HepG2 (cell line): ENCODE data around the gene FBRSL1. TPM values are rescaled to one million over a fixed set of nuclear protein-coding genes. Genes with fewer than 3 reads are reported as not detected.

Source experiments
- ATAC-seq: fragments of 200-7000 bp; cut with Tn5 transposase; 3 replicates; pipeline ENCODE4 v1.9.1; 2020; ENCODE audit warnings: mild to moderate bottlenecking, moderate library complexity
- BruUV-seq: library from RNA; stranded (reverse); fragments of 400-500 nt; replicated peaks from 2 replicates; lab custom pipeline; 2021; lab: Mats Ljungman, UMichigan
- CTCF ChIA-PET: fragments of 300-600 bp; formaldehyde crosslinking; extraction: SDS; loops from one replicate; lab custom pipeline; 2021; ENCODE audit warnings: low total read pairs, inconsistent platforms, low intra/inter-chr PET ratio; lab: Yijun Ruan, JAX
- POLR2A ChIA-PET: fragments of 350-600 bp; sonication (Branson Sonifier 250); formaldehyde crosslinking; loops from one replicate; lab custom pipeline; 2020; ENCODE audit warnings: antibody characterized with exemption, inconsistent platforms; lab: Yijun Ruan, JAX
- DNase-seq: peaks from one replicate; pipeline ENCODE4 v3.0.0-alpha.2; 2015; ENCODE audit warnings: low spot score
- FAIRE-seq: peaks from 3 replicates; lab custom pipeline; 2011; peaks lifted over from hg19 to GRCh38; lab: Jason Lieb, UNC
- H2AFZ ChIP-seq: one replicate; pipeline ENCODE4 v1.6.1; 2011; ENCODE audit warnings: low read length, inconsistent platforms
- H3K27ac ChIP-seq: fragments of 300-600 bp; 3 replicates; pipeline ENCODE4 v1.8.0; 2011; ENCODE audit warnings: mixed run types, mild to moderate bottlenecking, mixed read lengths, low read length, inconsistent platforms; ENCODE audit not compliant: insufficient read depth; ENCODE audit errors: extremely low read length
- H3K27me3 ChIP-seq, 2 experiments: fragments of 200-600 bp in 1 of 2; 2 replicates in 1 of 2; 3 replicates in 1 of 2; pipeline versions ENCODE4 v1.6.0 to v1.8.0; 2011; ENCODE audit warnings: low read length in 2 of 2, mild to moderate bottlenecking in 2 of 2, moderate library complexity in 2 of 2, inconsistent platforms in 1 of 2; ENCODE audit not compliant: insufficient read depth in 2 of 2, control insufficient read depth in 1 of 2
- H3K36me3 ChIP-seq, 2 experiments: fragments of 200-600 bp in 1 of 2; replicated peaks in 1 of 2; 2 replicates in 1 of 2; 3 replicates in 1 of 2; pipeline versions ENCODE4 v1.5.1 to v1.8.0; 2011; ENCODE audit warnings: low read length in 2 of 2, inconsistent platforms in 1 of 2; ENCODE audit not compliant: insufficient read depth in 2 of 2, control insufficient read depth in 1 of 2
- H3K4me1 ChIP-seq: 2 replicates; pipeline ENCODE4 v1.5.1; 2012; ENCODE audit warnings: low read length, inconsistent platforms; ENCODE audit not compliant: insufficient read depth
- H3K4me2 ChIP-seq: 2 replicates; pipeline ENCODE4 v1.6.0; 2011; ENCODE audit warnings: low read depth, low read length, inconsistent platforms
- H3K4me3 ChIP-seq, 3 experiments: fragments of 200-600 bp in 1 of 3; sonication (generic), shearing (Covaris generic) in 1 of 3; replicated peaks in 1 of 3; 2 replicates each; pipeline ENCODE4 v1.5.1; 2011 to 2016; ENCODE audit warnings: low read length in 3 of 3, inconsistent platforms in 2 of 3, low read depth in 2 of 3, mild to moderate bottlenecking in 2 of 3, control low read depth in 1 of 3, mixed read lengths in 1 of 3; ENCODE audit not compliant: insufficient read depth in 1 of 3
- H3K79me2 ChIP-seq: one replicate; pipeline ENCODE4 v1.6.1; 2011; ENCODE audit warnings: low read length, inconsistent platforms; ENCODE audit not compliant: insufficient read depth
- H3K9ac ChIP-seq: 2 replicates; pipeline ENCODE4 v1.6.0; 2011; ENCODE audit warnings: mild to moderate bottlenecking, low read depth, low read length, inconsistent platforms; ENCODE audit not compliant: insufficient read depth
- H3K9me3 ChIP-seq: 2 replicates; pipeline ENCODE4 v1.5.1; 2012; ENCODE audit warnings: mild to moderate bottlenecking, low read length
- H4K20me1 ChIP-seq: 2 replicates; pipeline ENCODE4 v1.6.0; 2011; ENCODE audit warnings: inconsistent platforms, mild to moderate bottlenecking, low read length, moderate library complexity; ENCODE audit not compliant: insufficient read depth
- EP300 ChIP-seq, 3 experiments: sonication (generic) in 1 of 3; formaldehyde crosslinking in 1 of 3; IDR thresholded peaks; 2 replicates each; pipeline versions ENCODE4 v1.5.1 to v1.6.1; 2011 to 2020; ENCODE audit warnings: low read depth in 2 of 3, low read length in 2 of 3, borderline replicate concordance in 1 of 3, improper control_type of control experiment in 1 of 3, mild to moderate bottlenecking in 1 of 3, missing genetic modification reagents in 1 of 3, moderate library complexity in 1 of 3
- MAZ ChIP-seq, 2 experiments: sonication (generic) in 1 of 2; formaldehyde crosslinking in 1 of 2; IDR thresholded peaks; 2 replicates each; pipeline versions ENCODE4 v1.5.0 to v1.6.1; 2012 to 2020; ENCODE audit warnings: low read depth in 2 of 2, mild to moderate bottlenecking in 2 of 2, borderline replicate concordance in 1 of 2, improper control_type of control experiment in 1 of 2, low read length in 1 of 2, missing genetic modification reagents in 1 of 2, moderate library complexity in 1 of 2
- SPEN ChIP-seq: sonication (generic); formaldehyde crosslinking; IDR thresholded peaks from 2 replicates; pipeline ENCODE4 v1.5.1; 2020; ENCODE audit warnings: low read depth, mild to moderate bottlenecking, missing genetic modification reagents
- ZFP36 ChIP-seq: fragments of 150-350 bp; IDR thresholded peaks from 2 replicates; pipeline ENCODE4 v1.6.1; 2018; ENCODE audit warnings: borderline replicate concordance, low read length, low read depth; ENCODE audit not compliant: partially characterized antibody
- ZKSCAN1 ChIP-seq: fragments of 150-350 bp; IDR thresholded peaks from 2 replicates; pipeline ENCODE4 v1.6.1; 2014; ENCODE audit warnings: low read length
- ZNF569 ChIP-seq: sonication (generic); formaldehyde crosslinking; IDR thresholded peaks from 2 replicates; pipeline ENCODE4 v1.5.0; 2020; ENCODE audit warnings: mild to moderate bottlenecking, missing genetic modification reagents, moderate library complexity, borderline replicate concordance
- WGBS: methylation state at CpG from one replicate; pipeline ENCODE4 v1.1.6; 2017; ENCODE audit warnings: low lambda C conversion rate; 5-methylcytosine and 5-hydroxymethylcytosine counted together
- in situ Hi-C: cut with HindIII; loops from 2 replicates; pipeline ENCODE4 v1.10.0; 2017; ENCODE audit warnings: low pct_unique_long_range_greater_than_20kb; ENCODE audit not compliant: extremely low pct_ligation_motif_present
- intact Hi-C: fragments of 100-400 bp; cut with micrococcal nuclease; formaldehyde crosslinking; loops from one replicate; pipeline ENCODE4 v1.10.0; 2022; ENCODE audit not compliant: unreplicated experiment
- polyA plus RNA-seq, 8 experiments: library from polyadenylated mRNA; depleted of rRNA in 3 of 8; stranded (reverse) in 7 of 8; unstranded in 1 of 8; fragments of >200 nt; fragmentation: Illumina TruSeq in 4 of 8; extraction: Trizol in 4 of 8; gene quantifications; 2 replicates each; pipeline versions ENCODE4 v1.2.1 to v1.2.3, GENCODE V29; 2011 to 2016; ENCODE audit warnings: low read depth in 4 of 8, missing spikeins in 1 of 8, mixed read lengths in 1 of 8; ENCODE audit not compliant: insufficient read depth in 1 of 8
- total RNA-seq, 5 experiments: library from RNA; depleted of rRNA; stranded (reverse); fragments of >200 nt; fragmentation: Illumina TruSeq; extraction: Trizol; gene quantifications; 2 replicates each; pipeline ENCODE4 v1.2.3, GENCODE V29; 2016; ENCODE audit warnings: low read depth in 1 of 5
- TF ChIP-seq, protein P1 (sequence below): sonication (generic); formaldehyde crosslinking; IDR thresholded peaks from 2 replicates; pipeline ENCODE4 v1.4.0; 2020; ENCODE audit warnings: mild to moderate bottlenecking, missing genetic modification reagents
- TF ChIP-seq, protein P2 (sequence below): IDR thresholded peaks from 2 replicates; pipeline ENCODE4 v1.6.1; 2016; ENCODE audit warnings: missing biosample characterization, missing genetic modification reagents, low read depth
- TF ChIP-seq, protein P3 (sequence below): sonication (generic); formaldehyde crosslinking; IDR thresholded peaks from 2 replicates; pipeline ENCODE4 v1.8.1; 2023; ENCODE audit warnings: missing genetic modification reagents, mild to moderate bottlenecking, borderline replicate concordance
- TF ChIP-seq, protein P4 (sequence below): fragments of 450-650 bp; IDR thresholded peaks from 2 replicates; pipeline ENCODE4 v1.6.1; 2017

The FBRSL1 gene
- total and polyA plus RNA-seq, 2 of the 13 experiments (the other 11 are each of a cell fraction or from before 2014, with no cell fraction given) = 3.6 to 7.9 TPM

DNA sequence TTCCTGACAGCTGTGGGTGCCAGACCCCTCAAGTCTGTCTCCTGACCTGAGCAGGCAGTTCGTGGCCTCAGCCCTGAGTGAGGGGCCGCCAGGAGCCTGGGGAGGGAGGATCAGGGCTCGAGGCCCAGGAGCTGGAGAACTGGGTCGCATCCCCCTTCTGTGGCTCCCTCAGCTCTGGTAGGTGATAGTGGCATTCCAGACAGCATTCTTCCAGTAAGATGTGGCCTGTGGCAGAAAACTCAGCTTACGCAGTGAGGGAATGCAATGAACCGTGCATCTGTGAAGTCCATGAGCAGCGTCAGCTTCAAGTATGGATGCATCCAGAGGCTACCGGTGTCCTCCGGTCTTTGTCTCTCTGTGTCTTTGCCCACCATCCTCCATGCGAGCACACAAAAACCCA, 28.4 kb upstream of the FBRSL1 start (continued):
- TF ChIP-seq, protein P1, sequence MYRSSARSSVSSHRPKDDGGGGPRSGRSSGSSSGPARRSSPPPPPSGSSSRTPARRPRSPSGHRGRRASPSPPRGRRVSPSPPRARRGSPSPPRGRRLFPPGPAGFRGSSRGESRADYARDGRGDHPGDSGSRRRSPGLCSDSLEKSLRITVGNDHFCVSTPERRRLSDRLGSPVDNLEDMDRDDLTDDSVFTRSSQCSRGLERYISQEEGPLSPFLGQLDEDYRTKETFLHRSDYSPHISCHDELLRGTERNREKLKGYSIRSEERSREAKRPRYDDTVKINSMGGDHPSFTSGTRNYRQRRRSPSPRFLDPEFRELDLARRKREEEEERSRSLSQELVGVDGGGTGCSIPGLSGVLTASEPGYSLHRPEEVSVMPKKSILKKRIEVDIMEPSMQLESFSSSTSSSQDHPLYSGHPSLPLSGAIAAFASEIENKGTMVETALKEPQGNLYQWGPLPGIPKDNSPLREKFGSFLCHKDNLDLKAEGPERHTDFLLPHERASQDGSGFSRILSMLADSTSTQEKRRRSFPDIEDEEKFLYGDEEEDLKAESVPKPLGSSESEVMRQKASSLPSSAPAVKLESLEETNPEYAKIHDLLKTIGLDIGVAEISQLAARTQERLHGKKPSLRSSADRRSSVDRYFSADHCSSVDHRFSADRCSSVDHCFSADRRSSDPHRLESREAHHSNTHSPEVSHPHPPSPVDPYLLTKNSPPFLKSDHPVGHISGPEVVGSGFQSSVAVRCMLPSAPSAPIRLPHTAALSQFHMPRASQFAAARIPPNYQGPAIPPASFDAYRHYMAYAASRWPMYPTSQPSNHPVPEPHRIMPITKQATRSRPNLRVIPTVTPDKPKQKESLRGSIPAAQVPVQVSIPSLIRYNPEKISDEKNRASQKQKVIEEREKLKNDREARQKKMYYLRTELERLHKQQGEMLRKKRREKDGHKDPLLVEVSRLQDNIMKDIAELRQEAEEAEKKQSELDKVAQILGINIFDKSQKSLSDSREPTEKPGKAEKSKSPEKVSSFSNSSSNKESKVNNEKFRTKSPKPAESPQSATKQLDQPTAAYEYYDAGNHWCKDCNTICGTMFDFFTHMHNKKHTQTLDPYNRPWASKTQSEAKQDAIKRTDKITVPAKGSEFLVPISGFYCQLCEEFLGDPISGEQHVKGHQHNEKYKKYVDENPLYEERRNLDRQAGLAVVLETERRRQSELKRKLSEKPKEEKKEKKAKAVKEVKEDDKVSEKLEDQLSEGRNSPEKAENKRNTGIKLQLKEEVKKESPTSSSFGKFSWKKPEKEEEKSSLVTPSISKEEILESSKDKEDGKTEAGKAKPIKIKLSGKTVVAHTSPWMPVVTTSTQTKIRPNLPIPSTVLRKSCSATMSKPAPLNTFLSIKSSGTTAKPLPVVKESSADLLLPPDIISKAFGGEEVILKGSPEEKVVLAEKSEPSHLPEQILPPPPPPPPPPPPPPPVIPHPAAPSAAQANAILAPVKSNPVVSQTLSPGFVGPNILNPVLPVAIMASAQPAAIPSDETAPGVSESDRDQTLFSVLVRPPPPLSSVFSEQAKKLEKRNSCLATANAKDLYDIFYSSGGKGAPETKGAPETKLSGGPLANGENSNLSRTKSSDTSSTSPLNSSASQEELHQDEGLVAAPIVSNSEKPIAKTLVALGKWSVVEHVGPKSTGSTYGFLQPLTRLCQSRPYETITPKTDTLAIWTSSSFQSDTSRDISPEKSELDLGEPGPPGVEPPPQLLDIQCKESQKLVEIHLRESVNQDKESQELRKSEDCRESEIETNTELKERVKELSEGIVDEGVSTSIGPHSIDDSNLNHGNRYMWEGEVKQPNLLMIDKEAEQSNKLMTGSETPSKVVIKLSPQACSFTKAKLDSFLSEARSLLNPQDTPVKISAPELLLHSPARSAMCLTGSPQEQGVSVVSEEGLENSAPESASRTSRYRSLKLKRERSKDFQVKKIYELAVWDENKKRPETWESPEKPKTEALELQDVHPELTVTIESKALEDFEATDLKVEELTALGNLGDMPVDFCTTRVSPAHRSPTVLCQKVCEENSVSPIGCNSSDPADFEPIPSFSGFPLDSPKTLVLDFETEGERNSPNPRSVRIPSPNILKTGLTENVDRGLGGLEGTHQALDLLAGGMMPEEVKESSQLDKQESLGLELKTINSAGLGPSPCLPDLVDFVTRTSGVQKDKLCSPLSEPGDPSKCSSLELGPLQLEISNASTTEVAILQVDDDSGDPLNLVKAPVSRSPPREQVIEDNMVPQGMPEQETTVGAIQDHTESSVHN (CRISPR knock-in tag) = no peak
- TF ChIP-seq ZFP36 (no peak), SPEN (no peak), ZNF569 (CRISPR knock-in tag) (no peak)

DNA sequence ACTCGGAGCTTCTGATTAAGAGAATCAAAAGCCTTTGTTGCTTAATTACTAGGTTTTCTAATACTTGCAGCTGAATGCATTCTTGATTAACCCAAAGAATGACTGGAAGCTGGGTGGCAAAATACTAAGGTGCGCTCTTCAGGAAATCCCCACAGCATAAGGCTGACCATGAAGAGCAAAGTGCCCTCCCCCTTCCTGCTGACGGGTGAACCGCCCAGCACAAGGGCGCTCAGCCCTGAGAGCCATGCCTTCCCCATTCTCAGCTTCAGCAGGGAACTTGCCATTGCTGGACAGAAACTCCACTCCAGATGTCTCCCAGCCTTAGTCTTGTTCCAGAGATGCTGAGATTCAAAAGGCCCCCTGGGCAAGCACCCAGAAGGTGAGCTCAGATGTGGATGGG, 27.2 kb upstream of the FBRSL1 start:
- peaks cover 24% of the 10 kb centered on the region for H3K4me1 ChIP-seq
- WGBS = 73% methylated on average over 4 of the region's 5 CpGs
- H3K27me3 ChIP-seq = peaks cover 12 to 62% of the 10 kb centered on the region in 2 experiments
- TF ChIP-seq MAZ (IDR thresholded peaks at IDR 0.05; ENCODE audit: borderline replicate concordance, low read depth, low read length) (no peak), MAZ (CRISPR knock-in tag; IDR thresholded peaks at IDR 0.05; ENCODE audit: low read depth) (no peak), EP300 (IDR thresholded peaks at IDR 0.05; ENCODE audit: low read depth in 2 of 2, low read length in 2 of 2) (no peak), EP300 (CRISPR knock-in tag; IDR thresholded peaks at IDR 0.05; ENCODE audit: borderline replicate concordance) (no peak), ZKSCAN1 (no peak)
- TF ChIP-seq, protein P2, sequence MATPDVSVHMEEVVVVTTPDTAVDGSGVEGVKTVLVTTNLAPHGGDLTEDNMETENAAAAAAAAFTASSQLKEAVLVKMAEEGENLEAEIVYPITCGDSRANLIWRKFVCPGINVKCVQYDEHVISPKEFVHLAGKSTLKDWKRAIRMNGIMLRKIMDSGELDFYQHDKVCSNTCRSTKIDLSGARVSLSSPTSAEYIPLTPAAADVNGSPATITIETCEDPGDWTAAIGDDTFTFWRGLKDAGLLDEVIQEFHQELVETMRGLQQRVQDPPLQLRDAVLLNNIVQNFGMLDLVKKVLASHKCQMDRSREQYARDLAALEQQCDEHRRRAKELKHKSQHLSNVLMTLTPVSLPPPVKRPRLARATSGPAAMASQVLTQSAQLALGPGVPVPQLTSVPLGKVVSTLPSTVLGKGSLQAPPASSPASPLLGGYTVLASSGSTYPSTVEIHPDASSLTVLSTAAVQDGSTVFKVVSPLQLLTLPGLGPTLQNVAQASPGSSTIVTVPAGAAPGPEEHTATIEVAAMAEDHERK = no peak
- TF ChIP-seq, protein P3, sequence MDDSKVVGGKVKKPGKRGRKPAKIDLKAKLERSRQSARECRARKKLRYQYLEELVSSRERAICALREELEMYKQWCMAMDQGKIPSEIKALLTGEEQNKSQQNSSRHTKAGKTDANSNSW = no peak
- TF ChIP-seq, protein P4, sequence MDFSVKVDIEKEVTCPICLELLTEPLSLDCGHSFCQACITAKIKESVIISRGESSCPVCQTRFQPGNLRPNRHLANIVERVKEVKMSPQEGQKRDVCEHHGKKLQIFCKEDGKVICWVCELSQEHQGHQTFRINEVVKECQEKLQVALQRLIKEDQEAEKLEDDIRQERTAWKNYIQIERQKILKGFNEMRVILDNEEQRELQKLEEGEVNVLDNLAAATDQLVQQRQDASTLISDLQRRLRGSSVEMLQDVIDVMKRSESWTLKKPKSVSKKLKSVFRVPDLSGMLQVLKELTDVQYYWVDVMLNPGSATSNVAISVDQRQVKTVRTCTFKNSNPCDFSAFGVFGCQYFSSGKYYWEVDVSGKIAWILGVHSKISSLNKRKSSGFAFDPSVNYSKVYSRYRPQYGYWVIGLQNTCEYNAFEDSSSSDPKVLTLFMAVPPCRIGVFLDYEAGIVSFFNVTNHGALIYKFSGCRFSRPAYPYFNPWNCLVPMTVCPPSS = no peak
- BruUV-seq = no TSS peak
- no peak overlapping the region for H3K4me2 ChIP-seq
- FAIRE-seq = no peak
- no peak overlapping the region for H3K9ac ChIP-seq
- peaks cover 5% of the 10 kb centered on the region; the same call in 1 of the 2 replicates for H3K9me3 ChIP-seq
- no peak for ATAC-seq
- ChIA-PET CTCF (no interaction called here), POLR2A (no interaction called here)
- H2AFZ ChIP-seq = no peak overlapping the region
- in situ Hi-C loops (no loop called here), intact Hi-C loops (no loop called here)
- no peaks in the 10 kb centered on the region for H4K20me1 ChIP-seq
- no peaks in the 10 kb centered on the region for H3K36me3 ChIP-seq
- H3K79me2 ChIP-seq = no peaks in the 10 kb centered on the region
- no peak for DNase-seq
- H3K4me3 ChIP-seq = no peak overlapping the region
- H3K27ac ChIP-seq = no peak overlapping the region
